Keratinocyte (primary cell): Measurements from ENCODE around the gene NDUFAF8. TPM values are rescaled to one million over a fixed set of nuclear protein-coding genes. Genes with fewer than 3 reads are reported as not detected.

ENCODE experiments used
- DNase-seq: peaks from one replicate; pipeline ENCODE4 v3.0.0-alpha.2; 2011; ENCODE audit warnings: low read depth, missing footprints, low spot score
- FAIRE-seq: peaks from 2 replicates; lab custom pipeline; 2011; peaks lifted over from hg19 to GRCh38; lab: Jason Lieb, UNC
- H2AFZ ChIP-seq: 2 replicates; pipeline ENCODE4 v1.6.0; 2012; ENCODE audit warnings: low read length, control low read depth, inconsistent platforms; ENCODE audit not compliant: control insufficient read depth
- H3K27ac ChIP-seq: 2 replicates; pipeline ENCODE4 v1.5.1; 2011; ENCODE audit warnings: low read length; ENCODE audit not compliant: control insufficient read depth, insufficient read depth
- H3K27me3 ChIP-seq: 3 replicates; pipeline ENCODE4 v1.6.0; 2011; ENCODE audit warnings: low read length; ENCODE audit not compliant: control insufficient read depth, insufficient read depth; ENCODE audit errors: extremely low read depth
- H3K36me3 ChIP-seq, 2 experiments: 2 replicates in 1 of 2; 3 replicates in 1 of 2; pipeline ENCODE4 v1.5.1; 2011; ENCODE audit warnings: low read length in 2 of 2, mild to moderate bottlenecking in 1 of 2; ENCODE audit not compliant: control insufficient read depth in 2 of 2, insufficient read depth in 2 of 2; ENCODE audit errors: extremely low read depth in 1 of 2
- H3K4me1 ChIP-seq: 3 replicates; pipeline ENCODE4 v1.5.1; 2011; ENCODE audit warnings: low read length; ENCODE audit not compliant: control insufficient read depth, insufficient read depth; ENCODE audit errors: extremely low read depth
- H3K4me2 ChIP-seq: 3 replicates; pipeline ENCODE4 v1.6.0; 2011; ENCODE audit warnings: low read depth, low read length; ENCODE audit not compliant: control insufficient read depth, insufficient read depth; ENCODE audit errors: extremely low read depth
- H3K4me3 ChIP-seq, 3 experiments: fragments of 200-600 bp in 1 of 3; sonication (generic) in 1 of 3; 2 replicates in 2 of 3; 3 replicates in 1 of 3; pipeline ENCODE4 v1.5.1; 2011 to 2016; ENCODE audit warnings: low read length in 3 of 3, mild to moderate bottlenecking in 3 of 3, control low read depth in 2 of 3, inconsistent platforms in 1 of 3, low read depth in 1 of 3, mixed read lengths in 1 of 3, mixed run types in 1 of 3, moderate library complexity in 1 of 3; ENCODE audit not compliant: control insufficient read depth in 2 of 3, insufficient read depth in 2 of 3; ENCODE audit errors: extremely low read depth in 1 of 3
- H3K79me2 ChIP-seq: 2 replicates; pipeline ENCODE4 v1.6.0; 2012; ENCODE audit warnings: low read length; ENCODE audit not compliant: control insufficient read depth, insufficient read depth
- H3K9ac ChIP-seq: 3 replicates; pipeline ENCODE4 v1.6.0; 2011; ENCODE audit warnings: low read length; ENCODE audit not compliant: control insufficient read depth, insufficient read depth; ENCODE audit errors: extremely low read depth
- H3K9me1 ChIP-seq: 3 replicates; pipeline ENCODE4 v1.6.0; 2011; ENCODE audit warnings: low read length; ENCODE audit not compliant: control insufficient read depth, insufficient read depth; ENCODE audit errors: extremely low read depth
- H3K9me3 ChIP-seq: 2 replicates; pipeline ENCODE4 v1.5.1; 2012; ENCODE audit warnings: low read depth, low read length; ENCODE audit not compliant: control insufficient read depth
- H4K20me1 ChIP-seq: 3 replicates; pipeline ENCODE4 v1.6.0; 2011; ENCODE audit warnings: low read length; ENCODE audit not compliant: control insufficient read depth, insufficient read depth; ENCODE audit errors: extremely low read depth
- EZH2 ChIP-seq: IDR thresholded peaks from one replicate; pipeline ENCODE4 v1.6.1; 2012; ENCODE audit warnings: inconsistent platforms, mild to moderate bottlenecking, low read length, moderate library complexity
- dilution Hi-C: fragments of 300-500 bp; cut with MboI; formaldehyde crosslinking; loops from one replicate; pipeline ENCODE4 v1.7.0; 2020; ENCODE audit warnings: low sequenced_read_pairs; ENCODE audit not compliant: extremely low pct_ligation_motif_present
- polyA plus RNA-seq, 5 experiments: library from polyadenylated mRNA; depleted of rRNA in 3 of 5; stranded (reverse) in 3 of 5; stranded (forward) in 1 of 5; unstranded in 1 of 5; fragments of >200 nt; gene quantifications; 1 replicate in 1 of 5; 2 replicates in 3 of 5; 3 replicates in 1 of 5; pipeline versions ENCODE4 v1.2.1 to v1.2.3, GENCODE V29; 2011 to 2012; ENCODE audit warnings: missing spikeins in 2 of 5, low read depth in 1 of 5, low replicate concordance in 1 of 5
- TF ChIP-seq, protein P1 (sequence below), 3 experiments: IDR thresholded peaks in 1 of 3; conservative IDR thresholded peaks in 1 of 3; optimal IDR thresholded peaks in 1 of 3; 2 replicates in 2 of 3; 3 replicates in 1 of 3; pipeline versions ENCODE3 to v1.5.1; 2011; ENCODE audit warnings: low read length in 3 of 3, mild to moderate bottlenecking in 3 of 3, moderate library complexity in 2 of 3, control low read depth in 1 of 3, inconsistent platforms in 1 of 3; ENCODE audit not compliant: insufficient read depth in 2 of 3; ENCODE audit errors: extremely low read depth in 1 of 3

The NDUFAF8 gene
- polyA plus RNA-seq, 1 donor (not counting 4 experiments of a cell fraction or from before 2014, with no cell fraction given) = 171 TPM

GRCh38 chr17:81204578-81204977 is 34.5 kb upstream of the NDUFAF8 start:
- H3K4me3 ChIP-seq = no peak overlapping the region
- dilution Hi-C loops = no loop called here
- H3K27ac ChIP-seq = no peak overlapping the region
- H2AFZ ChIP-seq = no peak overlapping the region
- no peaks in the 10 kb centered on the region for H3K4me1 ChIP-seq
- H3K79me2 ChIP-seq = no peaks in the 10 kb centered on the region
- H3K4me2 ChIP-seq = no peak overlapping the region
- H4K20me1 ChIP-seq = no peaks in the 10 kb centered on the region
- TF ChIP-seq EZH2 = no peak
- TF ChIP-seq, protein P1, sequence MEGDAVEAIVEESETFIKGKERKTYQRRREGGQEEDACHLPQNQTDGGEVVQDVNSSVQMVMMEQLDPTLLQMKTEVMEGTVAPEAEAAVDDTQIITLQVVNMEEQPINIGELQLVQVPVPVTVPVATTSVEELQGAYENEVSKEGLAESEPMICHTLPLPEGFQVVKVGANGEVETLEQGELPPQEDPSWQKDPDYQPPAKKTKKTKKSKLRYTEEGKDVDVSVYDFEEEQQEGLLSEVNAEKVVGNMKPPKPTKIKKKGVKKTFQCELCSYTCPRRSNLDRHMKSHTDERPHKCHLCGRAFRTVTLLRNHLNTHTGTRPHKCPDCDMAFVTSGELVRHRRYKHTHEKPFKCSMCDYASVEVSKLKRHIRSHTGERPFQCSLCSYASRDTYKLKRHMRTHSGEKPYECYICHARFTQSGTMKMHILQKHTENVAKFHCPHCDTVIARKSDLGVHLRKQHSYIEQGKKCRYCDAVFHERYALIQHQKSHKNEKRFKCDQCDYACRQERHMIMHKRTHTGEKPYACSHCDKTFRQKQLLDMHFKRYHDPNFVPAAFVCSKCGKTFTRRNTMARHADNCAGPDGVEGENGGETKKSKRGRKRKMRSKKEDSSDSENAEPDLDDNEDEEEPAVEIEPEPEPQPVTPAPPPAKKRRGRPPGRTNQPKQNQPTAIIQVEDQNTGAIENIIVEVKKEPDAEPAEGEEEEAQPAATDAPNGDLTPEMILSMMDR (optimal IDR thresholded peaks at IDR 0.05 in 1 of 3, IDR thresholded peaks at IDR 0.05 in 1 of 3, conservative IDR thresholded peaks at IDR 0.05 in 1 of 3; ENCODE audit: extremely low read depth in 1 of 3, insufficient read depth in 2 of 3, low read length in 3 of 3) = no peak
- H3K9me1 ChIP-seq = no peaks in the 10 kb centered on the region
- FAIRE-seq (no peak), DNase-seq (no peak)
- H3K27me3 ChIP-seq = no peaks in the 10 kb centered on the region
- H3K36me3 ChIP-seq = peaks cover 0 to 5% of the 10 kb centered on the region in 2 experiments
- no peaks in the 10 kb centered on the region for H3K9me3 ChIP-seq
- H3K9ac ChIP-seq = no peak overlapping the region

DNA sequence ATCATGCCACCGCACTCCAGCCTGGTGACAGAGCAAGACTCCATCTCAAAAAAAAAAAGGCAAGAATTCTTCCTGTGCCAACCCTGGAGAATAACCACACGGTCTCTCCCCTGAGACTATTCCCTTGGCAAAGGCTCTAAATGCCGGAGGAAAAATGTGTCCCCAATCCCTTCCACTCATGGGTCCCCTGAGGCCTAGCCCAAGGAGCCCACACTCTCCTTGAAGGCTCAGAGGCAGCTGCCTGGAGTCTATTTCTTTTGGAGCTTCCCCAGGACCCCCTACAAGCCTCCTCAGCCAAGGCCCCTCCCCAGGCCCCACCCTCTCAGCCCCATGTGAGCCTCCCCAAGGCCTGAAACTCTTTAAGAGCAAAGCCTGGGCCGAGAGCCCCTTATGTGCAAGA is 33.0 kb upstream of the NDUFAF8 start:
- TF ChIP-seq, protein P1 (optimal IDR thresholded peaks at IDR 0.05 in 1 of 3, IDR thresholded peaks at IDR 0.05 in 1 of 3, conservative IDR thresholded peaks at IDR 0.05 in 1 of 3; ENCODE audit: extremely low read depth in 1 of 3, insufficient read depth in 2 of 3, low read length in 3 of 3) = no peak
- no peak for TF ChIP-seq EZH2
- Histone ChIP-seq H3K4me2 (no peak overlapping the region), H3K9me3 (no peaks in the 10 kb centered on the region), H3K4me3 (no peak overlapping the region), H3K9me1 (no peaks in the 10 kb centered on the region), H3K27me3 (no peaks in the 10 kb centered on the region), H3K27ac (no peak overlapping the region), H3K9ac (no peak overlapping the region), H4K20me1 (no peaks in the 10 kb centered on the region), H3K4me1 (no peaks in the 10 kb centered on the region), H3K79me2 (no peaks in the 10 kb centered on the region), H2AFZ (no peak overlapping the region), H3K36me3 (peaks cover 0 to 5% of the 10 kb centered on the region in 2 experiments)
- dilution Hi-C loops = no loop called here
- FAIRE-seq (no peak), DNase-seq (no peak)
